ENCODE results near the gene PRKCH. TPM values are rescaled to one million over a fixed set of nuclear protein-coding genes. Genes with fewer than 3 reads are reported as not detected.

Gene PRKCH
- total RNA-seq, 1 experiment from 2014 or later = 5.2 TPM

GRCh38 chr14:61392297-61392696 is 70.9 kb downstream of the PRKCH start:
- no peak overlapping the region for H3K14ac ChIP-seq (ENCODE audit: insufficient read depth, low read length)
- H4K5ac ChIP-seq (ENCODE audit: insufficient read length, low read depth, low read length) = no peak overlapping the region
- no peak overlapping the region for H3T11ph ChIP-seq (ENCODE audit: low read length)
- no peak overlapping the region for H3K23ac ChIP-seq (ENCODE audit: insufficient read length, low read depth, low read length)
- no peaks in the 10 kb centered on the region for H3K9me3 Mint-ChIP-seq
- no peaks in the 10 kb centered on the region for H3K27me3 ChIP-seq (ENCODE audit: insufficient read depth, low read length)
- H3K4me1 ChIP-seq (ENCODE audit: insufficient read depth, low read length) = no peaks in the 10 kb centered on the region
- H2AK5ac ChIP-seq (ENCODE audit: insufficient read length, low read length) = no peak overlapping the region
- no peak overlapping the region for H2BK20ac ChIP-seq (ENCODE audit: low read depth, low read length, poor library complexity, severe bottlenecking)
- H3K9ac ChIP-seq (ENCODE audit: extremely low read depth, insufficient read length, low read length) = no peak overlapping the region
- H3K23me2 ChIP-seq (ENCODE audit: insufficient read length, low read depth, low read length, poor library complexity, severe bottlenecking) = no peaks in the 10 kb centered on the region
- no peak overlapping the region for H4K91ac ChIP-seq (ENCODE audit: insufficient read length, low read depth, low read length)
- no peak overlapping the region for H3K27ac Mint-ChIP-seq
- no peaks in the 10 kb centered on the region for H3K79me1 ChIP-seq (ENCODE audit: insufficient read depth, low read depth, low read length, poor library complexity, severe bottlenecking)
- H3K9me3 ChIP-seq (ENCODE audit: control insufficient read depth, low read depth, low read length) = no peaks in the 10 kb centered on the region
- no peak overlapping the region for H4K8ac ChIP-seq (replicated peaks; ENCODE audit: insufficient read length, low read depth, low read length)
- no peak overlapping the region for H3K4ac ChIP-seq (ENCODE audit: low read depth, low read length)
- no peak overlapping the region for H2BK5ac ChIP-seq (ENCODE audit: insufficient read length, low read length)
- H2AFZ ChIP-seq (ENCODE audit: low read length) = no peak overlapping the region
- H3K4me3 Mint-ChIP-seq = no peak overlapping the region
- no peak overlapping the region for H3K27ac ChIP-seq (ENCODE audit: insufficient read length, low read depth, low read length)
- no peak overlapping the region for H3K18ac ChIP-seq (ENCODE audit: insufficient read length, low read depth, low read length)
- no peaks in the 10 kb centered on the region for H3K79me2 ChIP-seq (ENCODE audit: insufficient read depth, low read length)
- no peaks in the 10 kb centered on the region for H3K36me3 Mint-ChIP-seq (ENCODE audit: insufficient read depth in 1 of 3, low read depth in 3 of 3)
- DNase-seq = no peak
- 0 out of 4 replicates have a peak, but pooled peaks cover 0 to 2% of the 10 kb centered on the region in 2 experiments for H3K4me1 Mint-ChIP-seq
- no peak overlapping the region for H3K56ac ChIP-seq (ENCODE audit: insufficient read length, low read depth, low read length)
- no peaks in the 10 kb centered on the region for H4K20me1 ChIP-seq (ENCODE audit: control insufficient read depth, insufficient read depth, insufficient read length)
- TF ChIP-seq CTCF (conservative IDR thresholded peaks at IDR 0.05) = no peak
- H3K27me3 Mint-ChIP-seq (ENCODE audit: low read depth) = no peaks in the 10 kb centered on the region
- H2BK15ac ChIP-seq (ENCODE audit: low read depth, low read length) = no peak overlapping the region
- H2BK12ac ChIP-seq (ENCODE audit: insufficient read length, low read depth, low read length) = no peak overlapping the region
- no peak overlapping the region for H3K4me2 ChIP-seq (ENCODE audit: insufficient read depth, insufficient read length, low read length)
- no CpG with 5 or more reads among the region's 1 CpG for WGBS (ENCODE audit: extremely low coverage, insufficient read length, low lambda C conversion rate)
- H2BK120ac ChIP-seq (ENCODE audit: low read depth, low read length, poor library complexity, severe bottlenecking) = no peak overlapping the region
